Measurements from ENCODE around the gene KRT7. TPM values are rescaled to one million over a fixed set of nuclear protein-coding genes. Genes with fewer than 3 reads are reported as not detected.
"Not testable (repeated sequence)": the region's sequence is repeated elsewhere in the genome, so short reads cannot be mapped to it uniquely, and the experiment has no call there.

Gene KRT7
- total RNA-seq, 1 experiment from 2014 or later, result 3.8 TPM

DNA sequence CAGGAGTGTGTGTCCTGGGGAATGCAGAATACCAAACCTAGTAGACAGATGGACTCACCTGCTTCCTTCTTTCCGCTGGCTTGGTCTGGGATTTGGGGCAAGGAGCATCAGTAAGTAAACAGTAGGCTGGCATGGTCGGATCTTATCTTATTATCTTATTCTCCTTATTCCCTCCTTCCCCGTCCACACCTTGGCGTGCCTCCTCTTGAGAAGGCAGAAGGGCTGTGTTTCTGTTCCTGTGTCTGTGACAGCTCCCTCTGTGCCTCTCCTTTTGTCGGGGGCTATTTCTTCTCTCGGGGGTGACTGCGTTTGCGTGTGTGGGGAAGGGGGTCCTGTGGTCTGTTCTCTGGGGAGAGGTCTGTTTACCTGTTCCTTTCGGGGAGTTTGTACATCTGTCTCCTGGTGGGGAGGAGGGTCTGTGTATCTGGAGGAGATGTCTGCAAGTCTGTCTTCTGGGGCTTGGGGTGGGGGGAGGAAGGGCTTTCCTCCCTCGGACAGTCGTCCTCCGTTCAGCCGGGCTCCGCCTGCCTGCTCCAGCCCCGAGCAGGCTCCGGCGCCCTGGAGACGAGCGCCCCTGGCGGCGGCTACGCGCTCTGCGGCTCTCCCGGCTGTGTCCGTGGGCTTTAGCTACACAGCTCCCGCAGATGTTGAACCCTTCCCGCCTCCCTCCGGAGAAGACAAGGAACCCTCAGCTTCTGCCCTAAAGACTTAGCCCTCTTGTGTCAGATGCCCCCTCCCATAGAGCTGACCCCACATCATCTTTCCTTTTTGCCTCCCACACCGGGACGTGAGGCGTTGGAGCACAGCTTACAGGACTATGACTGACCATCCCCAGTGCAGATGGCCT, 45.8 kb downstream of the KRT7 start:
- peak; percentile 89 for DNase-seq (ENCODE audit: low spot score)

DNA sequence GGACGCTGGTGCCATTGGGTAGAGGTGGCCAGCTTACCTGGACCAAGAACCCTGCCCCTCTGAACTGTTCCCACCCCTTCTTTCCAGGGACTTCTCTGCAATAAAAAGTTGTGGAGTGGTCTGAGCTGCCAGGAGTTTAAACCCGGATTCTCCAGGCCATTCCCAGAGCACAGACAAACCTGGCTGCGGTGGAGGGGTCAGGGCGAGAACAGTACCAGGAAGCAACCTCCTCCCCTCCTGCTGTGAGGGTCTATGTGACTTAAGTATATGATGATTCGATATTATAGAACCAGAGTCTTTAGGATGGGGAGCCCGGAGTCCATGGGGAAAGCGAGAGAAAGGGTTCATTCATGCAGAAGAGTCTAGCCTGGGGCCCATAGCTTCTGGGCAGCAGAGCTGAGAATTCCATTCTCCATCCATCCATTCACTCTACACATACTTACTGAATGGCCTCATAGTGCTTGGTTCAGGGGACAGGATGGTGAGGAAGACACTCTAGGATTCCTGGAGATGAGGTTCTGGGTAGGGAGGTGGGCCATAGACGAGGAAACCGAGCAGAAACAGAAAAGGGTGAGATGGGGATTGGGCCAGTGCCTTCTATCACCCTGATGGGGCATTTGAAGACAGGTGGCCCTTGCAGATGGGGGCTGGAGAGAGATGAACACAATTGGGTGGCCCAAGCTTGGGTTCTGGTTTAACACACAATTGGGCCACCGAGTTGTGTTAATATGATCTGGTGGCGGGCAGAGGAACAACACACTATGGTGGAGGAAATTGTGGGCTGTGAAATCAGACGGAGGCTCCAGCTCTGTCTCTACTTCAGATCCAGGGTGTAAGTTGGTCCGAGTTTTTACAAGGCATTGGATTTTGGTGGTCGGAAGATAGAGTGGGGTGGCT, 46.6 kb downstream of the KRT7 start:
- no peak for DNase-seq (ENCODE audit: low spot score)

DNA sequence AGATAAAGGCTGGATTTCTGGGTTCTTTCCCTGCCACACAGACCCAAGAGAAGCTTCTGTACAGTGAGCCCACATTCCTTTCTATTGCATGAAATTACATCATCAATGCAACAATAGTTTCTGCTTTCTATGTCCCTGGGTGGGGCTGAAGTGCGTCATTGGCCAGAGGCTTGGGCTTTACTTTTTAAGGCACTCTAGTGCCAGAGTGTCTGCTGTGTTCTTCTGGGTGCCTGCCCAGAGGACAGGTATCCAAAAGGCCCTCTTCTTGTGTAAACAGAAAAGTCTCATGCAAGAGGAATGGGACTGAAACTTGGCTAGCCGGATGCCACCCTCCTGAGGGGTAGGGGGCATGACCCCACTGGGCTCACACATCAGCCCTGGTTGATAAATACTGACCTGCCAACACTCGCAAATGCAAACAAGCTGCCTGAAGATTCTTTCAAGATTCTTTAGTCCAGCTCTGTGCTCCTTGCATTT, 47.3 kb downstream of the KRT7 start:
- DNase-seq (ENCODE audit: low spot score), result peak; percentile 90

DNA sequence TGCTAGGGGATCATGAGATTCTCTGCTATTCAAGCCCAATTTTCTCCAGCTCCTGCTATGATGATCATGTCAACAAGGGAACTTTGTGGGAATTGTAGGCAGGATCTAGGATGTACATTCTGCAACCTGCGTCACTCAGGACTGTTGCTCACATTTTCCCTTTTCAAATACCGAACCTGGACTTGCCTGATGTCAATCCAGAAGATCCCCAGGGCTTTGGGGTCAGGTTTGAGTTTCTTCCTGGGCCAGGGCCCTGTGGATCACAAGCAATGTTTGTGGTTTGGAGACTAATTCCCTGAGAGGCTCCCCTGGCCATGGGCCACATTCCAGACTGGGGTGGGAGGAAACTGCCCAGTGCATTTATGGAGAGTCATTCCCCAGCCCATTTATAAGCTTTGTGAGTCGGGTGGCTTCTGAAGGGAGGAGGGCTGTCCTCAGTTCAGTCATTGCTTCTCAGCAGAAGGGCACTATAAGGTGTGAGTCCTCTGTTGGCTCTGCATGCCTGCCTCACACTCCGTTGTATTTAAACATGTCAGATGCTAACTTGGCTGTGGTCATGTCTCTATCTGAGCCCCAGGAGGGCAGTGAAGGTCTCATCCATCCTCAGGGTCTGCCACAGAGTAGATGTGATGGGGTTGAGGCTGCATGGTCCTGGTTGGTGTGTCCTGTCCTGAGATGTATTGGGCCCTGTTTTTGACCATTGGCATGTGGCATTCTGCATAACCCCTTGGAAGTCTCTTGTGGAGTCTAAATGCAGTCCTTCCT, 47.9 kb downstream of the KRT7 start:
- peak; percentile 98 for DNase-seq (ENCODE audit: low spot score)

DNA sequence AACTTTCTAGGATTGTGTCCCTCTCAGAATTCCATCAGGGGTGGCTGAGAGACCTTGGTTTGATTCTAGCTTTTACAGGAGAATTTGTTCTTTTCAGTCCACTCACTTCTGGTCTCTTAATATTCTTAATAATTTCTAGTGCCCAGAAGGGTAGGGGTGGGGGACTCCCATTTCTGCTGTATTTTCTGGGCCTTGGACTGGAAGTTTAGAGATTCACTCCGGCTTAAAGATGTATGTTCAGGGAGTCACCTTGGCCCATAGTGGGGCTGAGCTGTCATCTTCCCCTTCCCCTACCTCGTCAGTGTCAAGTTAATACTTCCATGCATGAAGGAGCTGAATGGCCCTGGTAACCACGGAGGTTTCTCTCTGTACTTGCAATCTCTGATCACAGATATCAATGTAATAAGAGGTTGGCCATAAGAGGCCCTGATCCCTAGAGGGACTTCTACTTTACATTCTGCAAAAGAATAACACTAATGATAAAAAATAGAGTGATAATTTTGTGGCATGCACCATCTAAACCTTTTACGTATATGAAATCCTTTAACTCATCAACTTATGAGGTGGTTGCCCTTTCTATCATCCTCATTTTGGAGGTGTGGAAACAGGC, 51.6 kb downstream of the KRT7 start:
- DNase-seq (ENCODE audit: low spot score), result no peak

DNA sequence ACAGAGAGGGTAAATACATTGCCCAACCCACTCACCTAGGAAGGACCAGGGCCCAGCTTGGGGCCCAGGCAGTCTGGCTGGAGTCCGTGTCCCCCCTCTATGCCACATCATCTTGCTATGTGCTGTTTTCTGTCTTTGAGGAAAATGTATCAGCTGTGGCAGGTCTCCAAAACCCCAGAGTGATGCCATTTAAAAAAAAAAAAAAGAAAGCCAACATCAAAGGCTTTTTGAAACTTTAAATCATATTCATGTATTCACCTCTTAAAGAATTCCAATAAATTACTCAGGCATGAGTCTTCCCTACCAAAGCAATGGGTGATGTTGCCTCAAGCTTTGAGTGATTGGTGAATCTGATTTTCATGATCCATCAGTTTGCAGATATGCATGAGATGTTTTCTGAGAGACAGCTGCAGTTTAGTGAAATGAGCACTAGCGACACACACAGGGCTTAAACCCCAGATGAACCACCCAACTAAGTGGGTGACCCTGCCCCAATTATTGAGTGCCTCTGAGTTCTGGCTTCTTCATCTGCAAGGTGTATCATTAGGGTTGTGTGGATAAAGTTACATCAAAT, 52.2 kb downstream of the KRT7 start:
- DNase-seq (ENCODE audit: low spot score), result no peak

DNA sequence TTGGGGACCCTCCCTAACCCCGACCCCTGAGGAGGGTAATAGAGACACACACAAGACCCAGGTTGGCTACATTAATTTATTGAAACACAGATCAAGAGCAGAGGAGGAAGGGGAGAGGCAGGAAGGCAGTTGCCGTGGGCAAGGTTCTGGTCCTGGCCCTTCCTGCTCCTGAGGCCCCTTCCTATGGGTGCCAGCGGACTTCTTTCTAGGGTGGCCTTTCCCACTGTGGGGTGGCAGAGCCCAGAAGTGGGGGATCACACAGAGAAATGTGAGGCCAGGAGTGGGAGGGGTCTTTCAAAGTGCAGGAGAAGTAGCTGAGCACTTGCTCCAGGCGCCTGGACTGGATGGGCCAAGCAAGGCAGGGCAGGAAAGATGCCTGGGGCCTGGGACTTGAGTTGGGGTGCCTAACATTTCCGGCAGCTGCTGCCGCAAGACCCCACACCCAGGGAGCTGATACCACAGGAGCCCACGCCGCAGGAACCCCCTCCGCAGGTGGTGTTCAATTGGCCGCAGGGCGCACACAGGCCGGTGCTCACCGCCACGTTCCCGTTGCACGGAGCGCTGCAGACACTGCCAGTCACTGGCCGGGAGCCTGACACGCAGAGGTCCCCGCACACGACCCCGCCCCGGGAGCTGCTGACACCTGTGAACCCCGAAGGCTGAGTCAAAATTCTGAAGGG, 52.9 kb downstream of the KRT7 start:
- no peak for DNase-seq (ENCODE audit: low spot score)

DNA sequence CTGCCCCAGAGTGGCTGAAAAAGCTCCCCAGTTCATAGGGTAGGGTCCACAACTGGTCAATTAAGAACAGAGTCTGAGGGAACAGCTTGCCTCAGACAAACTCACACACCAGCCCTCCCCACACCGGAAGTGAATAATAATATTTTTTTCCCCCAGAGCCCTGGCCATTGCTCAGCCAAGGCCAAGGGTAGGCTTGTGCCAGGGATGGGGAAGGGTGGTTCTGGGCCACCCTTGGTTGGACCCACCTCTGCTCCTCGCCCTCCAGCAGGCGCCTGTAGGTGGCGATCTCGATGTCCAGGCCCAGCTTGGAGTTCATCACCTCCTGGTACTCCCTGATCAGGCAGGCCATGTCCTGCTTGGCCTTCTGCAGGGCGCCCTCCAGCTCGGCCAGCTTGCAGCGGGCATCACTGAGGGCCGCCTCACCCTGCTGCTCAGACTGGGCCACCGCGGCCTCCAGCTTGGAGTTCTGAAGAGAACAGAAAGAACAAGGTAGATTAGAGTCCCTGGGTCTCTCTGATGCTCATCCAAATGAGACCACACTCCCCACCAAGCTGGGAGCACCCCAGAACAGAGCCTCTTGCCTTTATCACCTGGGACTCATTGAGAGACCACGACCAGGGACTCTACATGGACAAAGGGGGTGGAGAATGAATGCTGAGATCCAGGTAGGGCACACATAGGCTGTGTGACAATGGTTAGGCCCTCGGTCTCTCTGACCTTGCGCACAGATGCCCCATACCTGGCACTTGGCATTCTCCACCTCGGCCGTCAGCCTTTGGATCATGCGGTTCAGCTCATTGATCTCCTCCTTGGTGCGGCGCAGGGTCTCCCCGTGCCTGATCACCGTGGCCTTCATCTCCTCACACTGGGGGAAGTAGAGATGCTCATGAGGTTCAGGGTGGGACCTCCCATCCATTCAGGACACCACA, 54.1 kb downstream of the KRT7 start:
- DNase-seq (ENCODE audit: low spot score), result not testable (repeated sequence)

DNA sequence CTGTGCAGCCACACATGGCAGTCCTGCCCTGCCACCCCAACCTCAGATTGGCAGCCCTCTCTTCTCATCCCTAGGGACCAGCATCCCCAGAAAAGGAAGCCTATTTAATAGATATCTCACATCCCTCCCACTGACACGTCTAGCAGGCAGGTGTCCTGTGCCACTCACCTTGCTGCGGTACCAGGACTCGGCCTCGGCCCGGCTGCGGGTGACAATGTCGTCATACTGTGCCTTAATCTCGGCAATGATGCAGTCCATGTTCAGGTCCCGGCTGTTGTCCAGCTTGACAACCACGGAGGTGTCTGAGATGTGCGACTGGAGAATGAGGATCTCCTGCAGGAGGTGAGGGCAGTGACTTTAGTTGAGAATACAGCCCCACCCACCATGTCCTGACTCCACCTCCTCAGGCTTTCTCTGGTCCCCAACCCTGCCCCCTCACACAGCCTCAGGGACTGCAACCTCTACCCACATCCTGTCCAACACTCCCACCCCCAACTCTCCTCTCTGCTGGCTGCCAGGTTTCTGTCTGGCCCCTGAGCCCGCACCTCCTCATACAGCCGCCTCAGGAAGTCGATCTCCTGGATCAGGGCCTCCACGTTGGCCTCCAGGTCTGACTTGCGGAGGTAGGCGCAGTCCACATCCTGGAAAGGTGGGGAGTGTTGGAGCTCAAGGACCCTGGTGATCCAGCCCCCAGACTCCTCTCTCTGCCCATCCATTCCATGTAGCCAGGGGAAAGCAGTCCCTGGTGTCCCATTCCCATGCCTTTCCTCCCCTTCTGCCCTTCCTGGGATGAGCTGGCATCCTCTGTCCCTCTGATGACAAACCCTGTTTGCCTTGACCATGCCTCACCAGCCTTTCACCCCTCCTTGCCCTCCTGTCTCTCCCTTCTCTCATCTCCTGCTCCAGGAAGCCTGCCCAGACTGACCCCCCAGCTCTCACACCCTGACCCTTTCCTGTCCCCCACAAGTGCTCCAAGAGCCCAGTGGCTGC, 55.1 kb downstream of the KRT7 start:
- not testable (repeated sequence) for DNase-seq (ENCODE audit: low spot score)

DNA sequence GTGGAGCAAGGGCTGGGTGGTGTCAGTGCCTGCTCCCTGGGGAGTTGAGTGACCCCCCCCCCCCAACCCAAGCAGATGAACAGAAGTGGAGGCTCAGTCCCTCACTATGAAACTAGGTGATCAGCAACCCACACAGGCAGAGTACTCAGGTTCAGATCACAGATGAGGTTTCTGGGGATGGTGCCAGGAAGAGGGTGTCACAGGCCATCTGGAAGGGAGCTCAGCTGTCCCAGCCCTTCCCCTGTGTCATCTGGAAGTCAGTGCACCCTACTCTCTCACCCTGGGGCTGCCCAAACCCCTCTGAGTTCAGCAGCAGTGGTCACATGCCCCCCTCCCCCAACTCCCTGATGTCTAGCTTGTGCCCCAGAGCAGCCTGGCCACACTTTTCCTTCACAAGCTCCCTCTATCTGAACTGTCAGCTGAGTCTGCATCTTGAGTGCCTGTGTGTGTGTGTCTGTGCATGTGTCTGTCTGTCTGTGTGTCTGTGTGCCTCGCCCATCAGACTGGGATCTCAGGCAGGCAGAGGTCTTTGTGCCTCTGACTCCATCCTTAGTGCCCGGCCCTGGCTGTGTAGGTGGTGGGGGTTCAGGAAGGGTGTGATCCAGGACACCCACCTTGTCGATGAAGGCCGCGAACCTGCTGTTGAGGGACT, 57.6 kb downstream of the KRT7 start:
- not testable (repeated sequence) for DNase-seq (ENCODE audit: low spot score)

DNA sequence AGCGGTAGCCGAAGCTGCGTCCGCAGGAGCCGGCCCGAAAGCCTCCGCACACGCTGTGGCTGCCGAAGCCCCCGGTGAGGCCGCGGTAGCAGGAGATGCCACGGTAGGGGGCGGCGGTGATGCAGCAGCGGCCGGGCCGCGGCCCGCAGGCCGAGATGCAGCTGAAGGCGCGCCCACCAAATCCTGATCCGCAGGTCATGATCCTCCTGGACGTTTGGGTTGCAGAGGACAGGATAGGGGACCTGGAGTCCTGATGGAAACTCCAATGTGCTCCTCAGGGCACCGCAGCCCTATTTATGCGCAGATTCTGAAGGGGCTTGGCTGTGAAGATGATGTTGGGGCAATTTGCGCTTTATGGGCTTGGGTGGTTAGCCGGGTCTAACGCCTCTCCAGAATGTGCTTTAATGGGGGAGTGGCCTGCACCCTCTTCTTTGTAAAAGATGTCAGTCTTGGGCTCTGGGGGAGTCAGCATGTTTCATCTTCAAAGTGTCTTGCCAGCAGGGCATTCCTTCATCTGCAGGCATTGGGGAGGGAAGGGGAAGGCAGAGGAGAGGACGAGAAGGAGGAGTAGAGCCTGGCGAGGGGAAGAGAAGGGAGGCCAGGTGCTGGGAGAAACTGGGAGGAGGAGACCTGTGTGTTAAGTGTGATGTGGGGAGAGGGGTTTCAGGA, 58.4 kb downstream of the KRT7 start, which contains the start of gene KRT81:
KRT81 (minus strand) TSS at position 268 of the 669 bp plus-strand sequence; CDS start at position 199, 69 bp downstream.
- no peak for DNase-seq (ENCODE audit: low spot score)

DNA sequence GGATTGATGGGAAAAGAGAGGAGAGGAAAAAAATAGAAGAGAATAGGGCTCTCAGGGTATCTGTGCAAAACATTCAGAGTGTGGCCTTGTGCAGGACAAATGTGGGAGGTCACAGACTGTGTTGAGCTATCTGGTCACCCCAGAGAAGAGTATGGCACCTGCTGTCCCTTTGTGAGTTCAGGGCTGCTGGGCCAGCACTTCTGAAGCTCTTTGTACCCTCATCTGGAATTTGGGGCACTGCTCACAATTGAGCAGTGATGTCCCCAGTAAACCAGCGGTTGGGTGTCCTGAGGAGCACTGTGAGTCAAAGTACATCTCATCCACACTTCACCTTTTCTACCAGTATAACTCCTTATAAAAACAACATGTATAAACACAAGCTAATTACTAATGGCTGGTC, 60.9 kb downstream of the KRT7 start:
- DNase-seq (ENCODE audit: low spot score), result no peak

DNA sequence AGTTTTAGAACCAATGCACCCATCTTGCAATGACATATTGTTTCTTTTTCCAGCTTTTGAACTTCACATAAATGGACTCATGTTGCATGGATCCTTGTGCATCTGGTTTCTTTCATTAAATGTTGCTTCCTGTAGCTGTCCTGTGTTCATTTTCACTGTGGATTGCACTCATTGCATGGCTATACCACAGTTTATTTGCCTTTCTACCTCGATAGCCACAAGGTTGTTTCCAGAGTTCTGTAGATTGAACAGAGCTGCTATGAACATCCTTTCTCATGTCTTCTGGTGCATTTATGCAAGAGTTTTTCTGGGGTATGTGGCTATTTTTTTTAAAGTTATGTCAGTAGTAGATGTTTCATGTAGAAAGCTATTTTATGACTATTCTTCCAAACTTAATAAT, 61.8 kb downstream of the KRT7 start:
- no peak for DNase-seq (ENCODE audit: low spot score)

DNA sequence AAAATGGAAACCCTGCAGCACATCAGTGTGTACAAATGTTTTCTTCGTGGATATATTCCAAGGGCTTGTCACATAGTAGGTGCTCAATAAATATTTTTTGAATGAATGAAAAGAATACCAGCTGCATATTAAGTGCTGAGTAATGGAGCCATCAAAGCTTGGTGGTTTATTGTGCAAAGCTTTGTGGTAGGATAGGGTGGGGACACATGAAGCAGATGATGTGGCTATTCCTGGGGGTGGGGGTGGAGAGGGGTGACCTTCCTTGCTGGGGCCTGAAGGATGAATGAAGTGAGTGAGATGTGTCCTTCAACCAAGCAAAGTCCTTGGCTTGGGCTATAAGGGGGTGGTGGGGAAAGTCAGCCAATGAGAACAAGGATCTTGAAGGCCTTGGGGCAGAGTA, 62.6 kb downstream of the KRT7 start:
- DNase-seq (ENCODE audit: low spot score), result no peak

DNA sequence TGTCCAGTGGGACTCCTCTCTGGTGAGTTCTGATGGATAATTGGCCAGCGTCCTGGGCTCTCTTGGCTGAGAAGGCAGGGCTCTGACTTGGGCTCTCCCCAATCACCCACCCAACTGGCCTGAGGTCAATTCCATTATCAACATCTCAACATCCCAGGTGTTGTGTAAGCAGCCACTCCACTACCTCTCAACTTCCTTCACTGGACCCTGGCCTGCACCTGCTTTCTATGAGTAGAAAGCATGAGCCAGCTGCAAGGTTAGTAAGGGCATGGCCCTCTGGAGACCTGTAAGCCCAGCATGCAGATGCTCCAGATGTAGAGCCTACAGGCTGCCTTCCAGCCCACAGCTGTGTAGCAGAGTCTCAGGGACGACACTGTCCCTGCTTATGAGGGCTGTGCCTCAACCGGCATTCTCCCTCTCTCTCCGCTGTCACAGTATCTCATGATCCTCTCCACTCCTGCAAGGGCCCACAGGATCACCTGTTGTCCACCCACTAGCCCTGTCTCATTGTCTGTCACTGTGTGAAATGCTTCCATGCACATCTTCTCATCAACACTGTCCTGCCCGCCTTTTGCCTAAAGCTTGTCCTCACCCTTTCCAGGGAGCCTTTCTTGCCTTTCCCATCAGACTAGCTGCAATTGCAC, 63.7 kb downstream of the KRT7 start:
- no peak for DNase-seq (ENCODE audit: low spot score)
